NT2/D1 (cell line): ENCODE data around the gene TAGLN2.
"Not testable (repeated sequence)": the region's sequence is repeated elsewhere in the genome, so short reads cannot be mapped to it uniquely, and the experiment has no call there.

ENCODE experiments used
- SUZ12 ChIP-seq: IDR thresholded peaks from 2 replicates; pipeline ENCODE4 v1.6.1; 2011; ENCODE audit not compliant: insufficient read length, insufficient read depth; ENCODE audit errors: extremely low read depth
- YY1 ChIP-seq: IDR thresholded peaks from 2 replicates; pipeline ENCODE4 v1.6.1; 2011; ENCODE audit not compliant: insufficient read length, insufficient read depth
- ZNF274 ChIP-seq: IDR thresholded peaks from 2 replicates; pipeline ENCODE4 v1.6.1; 2011; ENCODE audit warnings: mild to moderate bottlenecking, low read depth, low read length

GRCh38 chr1:159904036-159904435 is 21.3 kb downstream of the TAGLN2 start:
- TF ChIP-seq ZNF274, YY1, SUZ12: not testable (repeated sequence)
